HK-2 (cell line): ENCODE measurements around the gene OR51B4.
"Not testable (repeated sequence)": the region's sequence is repeated elsewhere in the genome, so short reads cannot be mapped to it uniquely, and the experiment has no call there.

Experiments
- DNase-seq: peaks from one replicate; pipeline ENCODE4 v3.0.0-alpha.2; 2018; ENCODE audit not compliant: unreplicated experiment

Gene OR51B4, protein sequence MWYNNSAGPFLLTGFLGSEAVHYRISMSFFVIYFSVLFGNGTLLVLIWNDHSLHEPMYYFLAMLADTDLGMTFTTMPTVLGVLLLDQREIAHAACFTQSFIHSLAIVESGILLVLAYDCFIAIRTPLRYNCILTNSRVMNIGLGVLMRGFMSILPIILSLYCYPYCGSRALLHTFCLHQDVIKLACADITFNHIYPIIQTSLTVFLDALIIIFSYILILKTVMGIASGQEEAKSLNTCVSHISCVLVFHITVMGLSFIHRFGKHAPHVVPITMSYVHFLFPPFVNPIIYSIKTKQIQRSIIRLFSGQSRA

DNA sequence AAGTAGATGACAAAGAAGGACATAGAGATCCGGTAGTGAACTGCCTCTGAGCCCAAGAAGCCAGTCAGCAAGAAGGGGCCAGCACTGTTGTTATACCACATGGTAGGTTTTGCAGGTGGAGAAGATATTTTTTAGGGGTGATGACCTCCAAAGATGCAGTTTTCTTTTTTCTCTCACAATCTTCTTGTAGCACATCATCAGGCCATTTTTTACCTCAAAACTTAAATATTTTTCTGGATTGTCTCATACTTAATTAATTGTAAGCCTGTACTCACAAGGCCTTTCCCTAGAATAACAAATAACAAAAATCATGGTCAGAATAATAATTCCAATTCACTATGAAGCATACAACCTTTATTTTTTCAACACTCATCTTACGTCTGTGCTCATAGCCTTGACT, at the start of gene OR51B4:
TSS of gene OR51B4 (minus strand) at position 101 of the 400 bp plus-strand sequence. CDS start at position 101, 0 bp downstream.
- no peak for DNase-seq

DNA sequence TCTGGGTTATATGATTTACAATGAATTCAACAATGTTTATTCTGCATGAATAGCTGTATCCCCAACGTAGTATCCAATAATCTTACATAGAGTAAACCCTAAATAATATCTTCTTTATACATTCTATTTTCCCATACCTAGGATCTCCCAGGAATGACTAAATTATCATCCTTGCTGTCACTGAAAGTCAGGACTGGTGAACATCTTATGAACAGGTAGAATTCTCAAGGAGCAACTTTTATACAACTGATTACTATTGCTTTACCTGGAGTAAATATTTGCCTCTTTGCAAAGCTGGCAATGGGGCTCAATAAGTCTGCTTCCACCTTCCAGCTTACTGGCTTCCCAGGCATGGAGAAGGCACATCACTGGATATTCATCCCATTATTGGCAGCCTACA, 49.5 kb upstream of the OR51B4 start, which contains the start of gene OR51B6:
TSS of gene OR51B6 (plus strand) at position 301 of the 400 bp plus-strand sequence. CDS start at position 301, 0 bp downstream.
- DNase-seq = no peak

DNA sequence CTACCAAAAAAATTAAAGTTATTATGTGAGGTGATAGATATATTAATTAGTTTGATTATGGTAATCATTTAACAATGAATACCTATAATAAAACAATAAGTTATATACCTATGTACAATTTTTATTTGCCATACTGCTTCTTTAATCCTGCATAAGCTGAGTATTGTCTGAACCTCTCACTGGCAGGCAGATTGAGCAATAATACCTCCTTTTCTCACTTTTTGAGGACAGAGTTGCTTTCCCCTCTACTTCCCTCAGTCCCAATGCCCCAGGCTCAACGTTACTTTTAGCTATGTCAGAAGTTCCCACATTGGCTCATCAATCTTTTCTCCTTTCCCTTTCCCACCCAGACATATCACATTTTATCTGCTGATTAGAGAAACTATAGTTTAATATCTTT, 47.8 kb upstream of the OR51B4 start:
- DNase-seq = no peak

DNA sequence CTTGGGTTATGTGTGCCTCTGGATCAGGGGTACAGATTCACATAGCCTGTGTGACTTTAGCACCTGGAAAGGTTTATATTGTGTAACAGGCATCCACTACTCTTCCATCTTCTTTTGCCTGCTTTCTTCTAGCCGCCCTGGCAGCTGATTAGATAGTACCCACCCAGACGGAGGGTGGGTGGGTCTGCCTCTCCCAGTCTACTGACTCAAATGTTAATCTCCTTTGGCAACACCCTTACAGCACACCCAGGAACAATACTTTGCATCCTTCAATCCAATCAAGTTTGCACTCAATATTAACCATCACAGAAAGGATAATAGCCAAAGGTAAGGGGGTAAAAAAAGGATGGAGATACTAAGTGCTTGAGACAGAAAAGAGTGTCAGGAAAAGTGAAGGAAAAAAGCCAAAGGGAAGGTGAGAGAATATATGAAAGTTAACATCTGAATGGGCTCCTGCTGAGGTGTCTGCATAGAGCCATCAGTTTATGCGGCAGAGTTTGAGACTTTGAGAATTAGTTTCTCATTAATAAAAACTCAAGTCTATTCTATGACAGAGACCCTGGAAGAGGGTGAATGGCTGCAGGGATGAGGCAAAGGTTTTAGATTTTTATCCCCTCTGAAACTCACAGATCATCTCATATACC, 46.9 kb upstream of the OR51B4 start:
- DNase-seq = no peak

DNA sequence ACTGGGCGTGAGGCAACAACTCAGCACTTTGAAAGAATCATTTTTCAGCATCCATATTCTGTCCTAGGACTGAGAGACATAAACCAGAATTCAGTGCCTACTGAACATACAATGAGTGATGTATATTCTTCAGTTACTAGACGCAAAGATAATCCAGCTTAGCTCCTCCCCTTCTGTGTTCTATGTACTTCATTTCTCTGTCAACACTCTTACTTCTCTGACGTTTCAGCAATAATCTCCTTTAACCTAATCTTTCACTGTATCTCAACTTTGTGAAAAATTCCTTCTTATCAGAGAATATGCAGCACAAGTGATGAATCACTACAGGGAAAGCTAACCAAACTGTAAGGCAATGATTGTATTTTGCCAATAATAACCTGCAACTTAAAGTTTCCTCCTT, 44.1 kb upstream of the OR51B4 start:
- no peak for DNase-seq

DNA sequence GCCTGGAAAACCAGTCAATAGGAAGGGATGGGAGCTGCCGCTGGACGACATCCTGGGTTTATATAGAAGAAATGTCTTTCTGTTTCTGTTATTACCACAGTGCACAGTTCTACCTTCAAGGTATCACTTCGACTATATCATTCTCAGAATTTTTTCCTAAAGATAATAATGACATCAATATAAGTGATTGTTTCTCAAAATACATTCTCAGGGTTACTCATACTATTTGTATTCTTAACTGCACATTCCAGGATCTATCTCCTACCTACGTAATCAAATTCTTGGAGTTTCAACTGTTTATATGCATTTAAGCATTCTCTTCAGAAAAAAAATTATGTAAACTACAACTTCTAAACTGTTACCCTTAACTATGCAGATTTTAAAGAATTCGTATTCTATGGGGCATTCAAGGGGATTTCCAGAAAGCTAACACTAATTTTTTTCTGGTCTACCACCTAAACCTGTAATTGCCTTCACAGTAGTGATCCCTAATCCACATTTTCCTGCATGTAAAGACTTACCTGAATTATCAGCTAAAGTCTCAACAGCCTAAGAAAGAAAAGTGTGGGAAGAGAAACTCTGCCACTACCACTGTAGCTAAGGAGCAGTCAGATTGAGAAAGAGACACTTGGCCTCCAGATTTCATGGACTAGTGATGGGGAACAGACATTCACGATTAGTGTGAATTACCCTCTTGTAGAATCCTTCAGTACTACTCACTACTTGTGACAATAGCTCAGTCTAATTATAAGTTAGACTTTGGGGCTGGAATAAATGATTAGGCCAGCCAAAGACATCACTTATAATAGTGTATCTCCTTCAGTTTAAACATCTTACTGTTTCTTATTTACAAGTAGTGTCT, 42.0 kb upstream of the OR51B4 start, which contains the start of gene OR51B5:
TSS of gene OR51B5 (minus strand) at position 51 of the 862 bp plus-strand sequence. CDS start at position 51, 0 bp downstream.
- DNase-seq = no peak

DNA sequence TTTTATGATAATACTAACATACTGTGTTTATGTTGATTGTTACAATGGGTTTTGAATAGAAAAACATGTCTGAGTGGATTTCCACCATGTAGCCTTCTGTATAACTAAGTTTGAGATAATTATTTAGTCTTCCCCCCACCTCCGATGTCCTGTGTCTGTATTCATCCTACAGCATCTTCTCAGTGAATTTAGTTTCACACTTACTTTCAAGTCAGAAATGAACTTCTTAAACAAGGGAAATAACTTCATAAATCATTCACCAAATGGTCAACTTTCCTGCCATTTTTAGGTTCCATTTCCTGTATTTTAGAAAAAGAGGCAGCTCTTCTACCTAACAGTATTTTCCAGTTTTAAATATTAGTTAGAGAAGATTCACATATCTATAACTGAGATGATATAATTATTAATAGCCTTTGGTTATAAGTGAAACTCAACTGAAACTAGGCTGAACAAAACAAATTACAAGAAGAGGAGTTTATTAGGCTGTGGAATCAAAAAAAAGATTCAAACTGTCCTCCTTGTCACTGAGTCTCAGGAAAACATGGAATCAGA, 38.1 kb upstream of the OR51B4 start:
- no peak for DNase-seq

DNA sequence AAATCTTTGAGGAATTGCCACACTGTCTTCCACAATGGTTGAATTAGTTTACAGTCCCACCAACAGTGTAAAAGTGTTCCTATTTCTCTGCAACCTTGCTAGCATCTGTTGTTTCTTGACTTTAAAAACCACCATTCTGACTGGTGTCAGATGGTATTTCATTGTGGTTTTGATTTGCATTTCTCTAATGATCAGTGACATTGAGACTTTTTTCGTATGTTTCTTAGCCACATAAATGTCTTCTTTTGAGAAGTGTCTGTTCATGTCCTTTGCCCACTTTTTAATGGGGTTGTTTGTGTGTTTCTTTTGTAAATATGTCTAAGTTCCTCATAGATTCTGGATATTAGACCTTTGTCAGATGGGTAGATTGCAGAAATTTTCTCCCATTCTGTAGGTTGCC, 35.5 kb upstream of the OR51B4 start:
- DNase-seq = not testable (repeated sequence)

DNA sequence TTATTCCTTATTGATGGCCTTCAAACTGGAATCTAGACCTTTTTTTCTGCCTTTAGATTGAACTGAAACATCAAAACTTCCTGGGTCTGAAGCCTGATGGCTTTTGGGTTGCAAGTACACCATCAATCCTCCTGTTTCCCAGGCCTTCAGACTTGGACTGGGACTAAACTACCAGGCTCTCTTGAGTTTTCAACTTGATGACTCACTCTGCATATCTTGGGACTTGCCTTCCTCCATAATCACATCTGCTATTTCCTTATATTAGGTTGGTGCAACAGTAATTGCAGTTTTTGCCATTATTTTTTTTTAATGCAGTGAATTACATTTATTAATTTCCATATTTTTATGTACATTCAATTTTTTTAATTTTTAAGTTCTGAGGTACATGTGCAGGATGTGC, 34.6 kb upstream of the OR51B4 start:
- no peak for DNase-seq

DNA sequence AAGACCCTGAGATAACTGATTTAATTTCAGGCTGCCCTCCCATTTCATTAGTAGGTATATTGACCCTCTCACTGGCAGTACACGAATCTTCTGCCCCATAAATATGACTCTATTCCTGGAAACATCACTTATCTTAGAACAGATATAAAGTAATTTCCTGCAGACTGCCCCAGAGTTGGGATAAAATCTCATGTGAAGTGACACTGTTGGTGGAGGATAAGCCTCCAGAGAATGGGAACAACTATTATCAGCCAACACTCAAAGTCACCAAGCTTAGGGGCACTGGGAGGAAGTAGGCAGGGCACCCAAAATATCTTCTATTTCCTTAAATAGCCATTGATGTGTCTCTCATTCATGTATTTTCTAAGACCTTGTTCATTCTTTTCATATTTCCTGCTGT, 33.4 kb upstream of the OR51B4 start:
- no peak for DNase-seq

DNA sequence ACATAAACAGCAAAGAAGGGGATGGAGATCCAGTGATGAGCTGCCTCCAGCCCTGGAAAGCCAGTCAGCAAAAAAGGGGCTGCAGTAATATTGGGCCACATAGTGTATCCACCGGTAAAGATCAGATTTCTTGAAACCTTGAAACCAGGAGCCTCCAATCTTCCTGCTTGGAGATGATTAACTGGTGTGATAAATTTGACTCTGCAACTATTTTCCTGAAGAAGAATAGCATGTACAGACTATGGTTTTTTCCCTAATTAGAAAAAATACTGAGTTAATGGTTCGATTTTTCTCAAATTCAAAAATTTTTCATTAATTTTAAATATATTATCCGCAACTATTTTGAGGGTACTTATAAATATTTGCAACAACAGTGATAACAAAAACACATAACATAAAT, 22.5 kb upstream of the OR51B4 start, which contains the start of gene OR51B2:
TSS of gene OR51B2 (minus strand) at position 101 of the 400 bp plus-strand sequence. CDS start at position 101, 0 bp downstream.
- DNase-seq = no peak

DNA sequence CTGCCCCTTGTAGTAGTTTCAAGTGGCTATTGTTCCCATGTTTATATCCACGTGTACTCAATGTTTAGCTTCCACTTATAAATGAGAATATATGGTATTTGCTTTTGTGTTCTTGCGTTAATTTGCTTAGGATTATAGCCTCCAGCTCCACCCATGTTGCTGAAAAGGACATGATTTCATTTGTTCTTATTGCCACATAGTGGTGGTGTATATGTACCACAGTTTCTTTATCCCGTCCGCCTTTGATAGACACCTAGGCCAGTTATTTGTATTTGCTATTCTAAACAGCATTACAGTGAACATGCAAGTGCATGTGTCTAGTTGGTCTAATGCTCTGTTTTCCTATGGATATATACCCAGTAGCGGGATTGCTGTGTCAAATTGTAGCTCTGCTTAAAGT, 15.5 kb upstream of the OR51B4 start:
- DNase-seq = no peak

DNA sequence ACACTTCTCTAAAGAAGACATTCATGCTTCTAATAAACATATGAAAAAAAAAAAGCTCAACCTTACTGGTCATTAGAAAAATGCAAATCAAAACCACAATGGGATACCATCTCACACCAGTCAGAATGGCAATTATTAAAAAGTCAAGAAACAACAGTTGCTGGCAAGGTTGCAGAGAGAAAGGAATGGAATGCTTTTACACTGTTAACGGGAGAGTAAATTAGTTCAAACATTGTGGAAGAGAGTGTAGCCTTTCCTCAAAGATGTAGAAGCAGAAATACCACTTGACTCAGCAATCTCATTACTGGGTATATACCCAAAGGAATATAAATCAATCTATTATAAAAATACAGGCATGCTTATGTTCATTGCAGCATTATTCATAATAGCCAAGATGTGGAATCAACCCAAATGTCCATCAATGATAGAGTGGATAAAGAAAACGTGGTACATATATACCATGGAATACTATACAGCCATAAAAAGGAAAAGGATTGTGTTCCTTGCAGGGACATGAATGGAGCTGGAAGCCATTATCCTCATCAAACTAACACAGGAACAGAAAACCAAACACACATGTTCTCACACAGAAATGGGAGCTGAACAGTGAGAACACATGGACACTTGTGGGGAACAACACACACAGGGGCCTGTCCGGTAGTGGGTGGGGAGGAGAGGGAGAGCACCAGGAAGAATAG, 11.7 kb upstream of the OR51B4 start:
- not testable (repeated sequence) for DNase-seq

DNA sequence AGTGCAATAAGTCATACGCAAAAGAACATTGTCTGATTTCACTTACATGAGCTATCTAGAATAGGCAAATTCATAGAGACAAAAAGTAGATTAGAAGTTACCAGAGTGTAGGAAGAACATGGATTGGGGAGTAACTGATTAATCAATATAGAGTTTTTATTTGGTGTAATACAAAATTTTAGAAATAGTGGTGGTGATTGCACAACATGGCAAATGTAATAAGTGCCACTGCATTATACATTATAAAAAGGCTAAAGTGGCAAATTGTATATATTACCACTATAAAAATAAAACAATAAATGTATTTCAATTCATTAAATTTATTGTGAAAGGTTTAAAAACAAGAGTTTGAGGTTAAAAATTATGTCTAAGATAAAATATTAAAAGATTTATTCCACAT, 8.7 kb upstream of the OR51B4 start:
- no peak for DNase-seq

DNA sequence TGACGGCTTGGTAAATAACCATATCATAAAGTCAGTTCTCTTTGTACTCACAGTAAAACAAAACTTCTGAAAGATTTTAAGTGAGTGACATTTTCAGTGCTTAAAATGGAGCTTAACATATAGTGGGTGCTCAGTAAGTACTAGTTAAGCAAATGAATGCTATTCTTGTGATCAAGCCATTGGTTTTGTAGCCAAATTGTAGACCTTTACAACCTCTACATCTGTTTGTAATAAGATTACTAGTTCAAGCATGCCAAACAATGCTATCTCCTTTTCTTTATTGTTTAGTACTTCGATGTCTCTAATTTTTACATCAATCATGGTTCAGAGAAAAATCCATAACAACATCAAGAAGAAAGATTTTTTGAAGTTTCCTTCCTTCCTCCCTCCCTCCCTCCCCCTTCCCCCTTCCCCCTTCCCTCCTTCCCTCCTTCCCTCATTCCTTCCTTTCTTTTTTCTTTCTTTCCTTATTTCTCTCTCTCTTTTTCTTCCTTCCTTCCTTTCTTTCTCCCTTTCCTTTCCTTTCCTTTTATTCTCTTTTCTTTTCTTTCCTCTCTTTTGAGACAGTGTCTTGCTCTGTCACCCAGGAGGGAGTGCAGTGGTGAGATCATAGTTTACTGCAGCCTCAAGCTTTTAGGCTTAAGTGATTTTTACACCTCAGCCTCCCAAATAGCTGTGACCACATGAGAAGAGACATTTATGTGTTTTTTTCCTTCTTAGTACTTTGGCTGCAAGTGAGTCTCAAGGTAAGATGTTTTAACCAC, 5.7 kb upstream of the OR51B4 start:
- no peak for DNase-seq

DNA sequence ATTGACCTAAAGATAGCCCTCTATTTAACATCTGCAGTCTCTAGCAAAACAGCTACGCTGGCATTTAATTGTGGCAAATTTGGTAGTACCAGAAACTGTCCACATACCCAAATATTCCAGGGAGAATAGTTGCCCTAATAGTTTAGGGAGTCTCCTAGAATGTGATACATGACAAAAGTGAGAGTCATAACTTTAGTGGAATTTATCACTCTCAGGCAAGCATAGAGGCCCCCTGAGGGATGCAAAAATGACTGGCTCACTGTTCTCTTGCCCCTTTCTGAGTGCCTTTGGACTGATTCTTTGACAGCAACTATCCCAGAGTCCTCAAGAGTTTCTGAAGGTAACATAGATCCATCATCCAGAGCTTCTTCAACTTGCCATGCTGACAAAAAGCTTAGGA, 2.3 kb upstream of the OR51B4 start:
- DNase-seq = no peak

DNA sequence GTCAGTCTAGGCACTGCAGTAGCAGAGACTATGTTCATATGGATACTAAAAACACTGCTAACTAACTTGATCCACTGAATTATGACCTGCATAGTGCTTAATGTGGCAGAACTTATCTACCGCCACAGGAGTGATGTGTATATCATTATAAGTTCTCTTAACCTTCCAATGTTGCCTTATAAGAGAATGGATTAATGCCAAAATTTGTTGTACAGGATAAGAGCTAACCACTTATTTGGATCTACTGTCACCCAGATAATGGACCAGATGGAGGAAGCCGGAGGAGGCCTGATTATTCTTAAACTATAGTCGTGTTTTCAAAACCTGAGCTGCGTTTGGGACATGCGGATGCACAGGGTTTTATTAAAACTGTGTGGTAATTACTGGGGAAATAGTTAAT, 1.9 kb upstream of the OR51B4 start:
- no peak for DNase-seq

DNA sequence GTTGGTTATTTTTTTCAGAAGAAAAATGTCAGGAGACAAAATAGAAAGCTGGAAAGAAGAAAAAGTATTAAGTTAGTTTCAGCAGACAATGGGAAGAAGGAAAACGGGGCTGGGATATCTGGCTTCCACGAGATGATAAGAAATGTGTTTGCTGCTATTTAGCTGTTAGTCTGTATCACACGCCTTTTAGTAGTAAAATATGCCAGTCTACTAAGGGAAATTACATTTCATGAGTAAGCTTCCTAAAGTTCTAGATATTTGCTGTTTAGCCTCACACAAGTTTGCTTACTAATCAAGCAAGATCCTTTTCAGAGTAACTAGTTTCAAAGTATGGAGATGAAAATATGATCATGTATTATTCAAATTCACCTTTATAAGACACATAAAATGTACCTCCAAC, 1.5 kb downstream of the OR51B4 start:
- DNase-seq = no peak

DNA sequence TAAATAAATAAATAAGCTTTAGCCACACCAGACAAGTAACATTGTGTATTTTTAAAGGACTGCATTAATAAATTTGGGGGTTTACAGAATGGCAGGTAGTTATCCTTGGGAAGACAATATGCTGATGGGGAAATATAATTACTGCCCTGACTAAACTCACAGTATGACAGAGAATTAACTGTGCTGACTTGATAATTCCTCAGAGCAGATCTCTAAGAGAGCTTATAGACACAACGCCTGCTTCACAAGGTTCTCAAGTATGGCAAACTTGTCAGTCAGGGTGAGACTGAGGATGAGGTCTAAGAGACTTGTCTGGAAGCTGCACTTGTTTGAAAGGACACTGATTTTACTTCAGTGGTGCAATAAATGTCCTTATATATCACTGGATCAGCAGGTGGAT, 3.3 kb downstream of the OR51B4 start:
- no peak for DNase-seq

DNA sequence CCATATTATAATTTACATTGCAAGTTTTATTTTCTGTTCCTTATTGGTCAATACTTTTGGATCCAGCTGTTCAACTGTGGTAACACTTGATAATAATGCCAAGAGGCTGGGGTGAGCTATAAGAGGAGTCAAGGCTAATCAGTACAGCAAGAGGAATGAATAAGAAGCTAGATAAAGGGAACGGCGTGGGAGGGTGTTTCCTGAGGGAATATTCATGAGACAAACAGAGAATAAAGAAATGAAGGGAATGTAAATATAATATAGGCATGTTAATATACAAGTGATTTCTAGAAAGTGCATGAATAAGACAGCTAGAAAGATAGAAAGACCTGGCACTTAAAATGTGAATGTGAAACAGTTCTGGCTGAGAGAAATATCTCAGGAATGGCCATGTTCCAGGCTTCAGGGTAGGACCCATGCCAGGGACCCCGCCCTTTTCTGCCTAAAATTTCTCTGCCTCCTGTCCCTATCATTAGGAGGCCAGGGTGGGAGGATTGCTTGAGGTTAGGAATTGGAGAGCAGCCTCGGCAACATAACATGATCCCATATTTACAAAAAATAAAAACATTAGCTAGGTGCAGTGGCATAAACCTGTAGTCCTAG, 3.9 kb downstream of the OR51B4 start:
- DNase-seq = no peak
